HL-60 (cell line): ENCODE data around the gene SPSB2.

ENCODE experiments used
- DNase-seq, 2 experiments: peaks; one replicate each; pipeline ENCODE4 v3.0.0-alpha.2; 2010 to 2020; ENCODE audit warnings: low read depth in 1 of 2, low spot score in 1 of 2
- H3K27ac ChIP-seq: fragments of 250-450 bp; sonication (Bioruptor Pico); replicated peaks from 2 replicates; pipeline ENCODE4 v1.5.1; 2020; ENCODE audit warnings: mild to moderate bottlenecking, moderate library complexity
- H3K27me3 ChIP-seq: fragments of 250-450 bp; sonication (Bioruptor Pico); 2 replicates; pipeline ENCODE4 v1.5.1; 2021; ENCODE audit warnings: mild to moderate bottlenecking, moderate library complexity; ENCODE audit not compliant: insufficient read depth, poor library complexity, severe bottlenecking
- H3K4me3 ChIP-seq: replicated peaks from 2 replicates; pipeline ENCODE4 v1.5.1; 2011; ENCODE audit warnings: mild to moderate bottlenecking, control low read depth, low read length; ENCODE audit not compliant: insufficient read depth
- GABPA ChIP-seq: IDR thresholded peaks from 2 replicates; pipeline ENCODE4 v1.6.1; 2012; ENCODE audit warnings: low read depth
- POLR2AphosphoS5 ChIP-seq: IDR thresholded peaks from 2 replicates; pipeline ENCODE4 v1.6.1; 2012; ENCODE audit warnings: low read depth
- SPI1 ChIP-seq: IDR thresholded peaks from 2 replicates; pipeline ENCODE4 v1.6.1; 2012; ENCODE audit warnings: low read depth, mild to moderate bottlenecking, borderline replicate concordance
- TF ChIP-seq, protein P1 (sequence below): IDR thresholded peaks from 2 replicates; pipeline ENCODE4 v1.6.1; 2012; ENCODE audit warnings: low read depth; ENCODE audit not compliant: insufficient replicate concordance
- TF ChIP-seq, protein P2 (sequence below): IDR thresholded peaks from one replicate; pipeline ENCODE4 v1.5.1; 2011; ENCODE audit warnings: low read length, control low read depth, inconsistent platforms; ENCODE audit not compliant: insufficient read depth

The SPSB2 gene

DNA sequence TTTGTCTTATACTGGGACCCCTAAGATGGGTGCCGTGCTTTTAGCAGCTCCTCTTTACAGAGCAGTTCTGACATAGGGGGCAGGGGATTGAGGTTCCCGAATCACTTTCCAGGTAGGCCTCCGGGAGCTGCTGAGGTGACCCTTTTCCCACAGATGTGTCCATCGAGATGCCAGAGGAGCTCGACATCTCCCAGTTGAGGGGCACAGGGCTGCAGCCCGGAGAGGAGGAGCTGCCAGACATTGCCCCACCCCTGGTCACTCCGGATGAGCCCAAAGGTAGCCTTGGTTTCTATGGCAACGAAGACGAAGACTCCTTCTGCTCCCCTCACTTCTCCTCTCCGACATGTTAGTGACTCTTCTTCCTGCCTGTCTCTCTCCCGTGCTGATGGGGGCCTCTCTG, 10.1 kb downstream of the SPSB2 start:
- H3K27me3 ChIP-seq, result no peaks in the 10 kb centered on the region
- H3K4me3 ChIP-seq, result no peak overlapping the region
- DNase-seq, result no peak
- H3K27ac ChIP-seq, result no peak overlapping the region
- TF ChIP-seq, protein P1, sequence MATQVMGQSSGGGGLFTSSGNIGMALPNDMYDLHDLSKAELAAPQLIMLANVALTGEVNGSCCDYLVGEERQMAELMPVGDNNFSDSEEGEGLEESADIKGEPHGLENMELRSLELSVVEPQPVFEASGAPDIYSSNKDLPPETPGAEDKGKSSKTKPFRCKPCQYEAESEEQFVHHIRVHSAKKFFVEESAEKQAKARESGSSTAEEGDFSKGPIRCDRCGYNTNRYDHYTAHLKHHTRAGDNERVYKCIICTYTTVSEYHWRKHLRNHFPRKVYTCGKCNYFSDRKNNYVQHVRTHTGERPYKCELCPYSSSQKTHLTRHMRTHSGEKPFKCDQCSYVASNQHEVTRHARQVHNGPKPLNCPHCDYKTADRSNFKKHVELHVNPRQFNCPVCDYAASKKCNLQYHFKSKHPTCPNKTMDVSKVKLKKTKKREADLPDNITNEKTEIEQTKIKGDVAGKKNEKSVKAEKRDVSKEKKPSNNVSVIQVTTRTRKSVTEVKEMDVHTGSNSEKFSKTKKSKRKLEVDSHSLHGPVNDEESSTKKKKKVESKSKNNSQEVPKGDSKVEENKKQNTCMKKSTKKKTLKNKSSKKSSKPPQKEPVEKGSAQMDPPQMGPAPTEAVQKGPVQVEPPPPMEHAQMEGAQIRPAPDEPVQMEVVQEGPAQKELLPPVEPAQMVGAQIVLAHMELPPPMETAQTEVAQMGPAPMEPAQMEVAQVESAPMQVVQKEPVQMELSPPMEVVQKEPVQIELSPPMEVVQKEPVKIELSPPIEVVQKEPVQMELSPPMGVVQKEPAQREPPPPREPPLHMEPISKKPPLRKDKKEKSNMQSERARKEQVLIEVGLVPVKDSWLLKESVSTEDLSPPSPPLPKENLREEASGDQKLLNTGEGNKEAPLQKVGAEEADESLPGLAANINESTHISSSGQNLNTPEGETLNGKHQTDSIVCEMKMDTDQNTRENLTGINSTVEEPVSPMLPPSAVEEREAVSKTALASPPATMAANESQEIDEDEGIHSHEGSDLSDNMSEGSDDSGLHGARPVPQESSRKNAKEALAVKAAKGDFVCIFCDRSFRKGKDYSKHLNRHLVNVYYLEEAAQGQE, result no peak
- TF ChIP-seq, protein P2, sequence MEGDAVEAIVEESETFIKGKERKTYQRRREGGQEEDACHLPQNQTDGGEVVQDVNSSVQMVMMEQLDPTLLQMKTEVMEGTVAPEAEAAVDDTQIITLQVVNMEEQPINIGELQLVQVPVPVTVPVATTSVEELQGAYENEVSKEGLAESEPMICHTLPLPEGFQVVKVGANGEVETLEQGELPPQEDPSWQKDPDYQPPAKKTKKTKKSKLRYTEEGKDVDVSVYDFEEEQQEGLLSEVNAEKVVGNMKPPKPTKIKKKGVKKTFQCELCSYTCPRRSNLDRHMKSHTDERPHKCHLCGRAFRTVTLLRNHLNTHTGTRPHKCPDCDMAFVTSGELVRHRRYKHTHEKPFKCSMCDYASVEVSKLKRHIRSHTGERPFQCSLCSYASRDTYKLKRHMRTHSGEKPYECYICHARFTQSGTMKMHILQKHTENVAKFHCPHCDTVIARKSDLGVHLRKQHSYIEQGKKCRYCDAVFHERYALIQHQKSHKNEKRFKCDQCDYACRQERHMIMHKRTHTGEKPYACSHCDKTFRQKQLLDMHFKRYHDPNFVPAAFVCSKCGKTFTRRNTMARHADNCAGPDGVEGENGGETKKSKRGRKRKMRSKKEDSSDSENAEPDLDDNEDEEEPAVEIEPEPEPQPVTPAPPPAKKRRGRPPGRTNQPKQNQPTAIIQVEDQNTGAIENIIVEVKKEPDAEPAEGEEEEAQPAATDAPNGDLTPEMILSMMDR, result no peak
- no peak for TF ChIP-seq POLR2AphosphoS5

DNA sequence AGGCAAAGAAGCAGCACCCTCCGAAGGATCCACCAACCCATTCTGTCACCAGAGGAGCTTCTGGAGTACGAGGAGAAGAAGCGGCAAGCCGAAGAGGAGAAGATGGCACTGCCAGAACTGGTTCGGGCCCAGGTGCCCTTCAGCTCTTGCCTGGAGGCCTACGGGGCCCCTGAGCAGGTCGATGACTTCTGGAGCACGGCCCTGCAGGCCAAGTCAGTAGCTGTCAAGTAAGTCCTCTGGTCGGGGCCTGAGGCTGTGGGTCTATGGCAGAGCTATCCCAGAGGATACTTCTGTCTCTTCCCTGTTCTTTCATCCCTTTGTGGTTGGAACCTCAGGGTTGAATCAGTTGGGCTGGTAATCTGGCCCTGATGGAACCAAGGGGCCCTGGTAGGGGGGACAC, 11.7 kb downstream of the SPSB2 start:
- no peak overlapping the region for H3K27ac ChIP-seq
- TF ChIP-seq, protein P1, result no peak
- no peak for TF ChIP-seq POLR2AphosphoS5
- TF ChIP-seq, protein P2, result no peak
- TF ChIP-seq SPI1, result no peak
- no peak overlapping the region for H3K4me3 ChIP-seq
- H3K27me3 ChIP-seq, result no peaks in the 10 kb centered on the region
- no peak for DNase-seq

DNA sequence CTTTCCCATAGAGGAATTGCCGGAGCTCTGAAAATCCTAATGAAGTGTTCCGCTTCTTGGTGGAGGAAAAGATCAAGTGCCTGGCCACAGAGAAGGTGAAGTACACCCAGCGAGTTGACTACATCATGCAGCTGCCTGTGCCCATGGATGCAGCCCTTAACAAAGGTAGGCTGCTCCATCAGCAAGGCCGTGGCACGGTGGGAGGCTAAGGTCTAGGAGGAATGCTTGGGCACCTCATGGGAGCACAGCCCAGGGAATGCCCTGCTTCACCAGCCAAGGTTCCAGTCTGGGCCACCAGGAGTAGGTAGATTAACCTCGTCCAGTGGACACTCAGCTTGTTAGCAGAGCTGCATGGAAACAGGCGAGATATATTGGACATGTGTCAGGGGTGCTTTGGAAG, 12.2 kb downstream of the SPSB2 start:
- no peak overlapping the region for H3K4me3 ChIP-seq
- DNase-seq, result no peak
- TF ChIP-seq, protein P1, result no peak
- no peak for TF ChIP-seq POLR2AphosphoS5
- TF ChIP-seq, protein P2, result no peak
- TF ChIP-seq GABPA, result no peak
- no peak for TF ChIP-seq SPI1
- H3K27ac ChIP-seq, result no peak overlapping the region
- H3K27me3 ChIP-seq, result no peaks in the 10 kb centered on the region
